Measurements from ENCODE around the gene C4orf51.

DNA sequence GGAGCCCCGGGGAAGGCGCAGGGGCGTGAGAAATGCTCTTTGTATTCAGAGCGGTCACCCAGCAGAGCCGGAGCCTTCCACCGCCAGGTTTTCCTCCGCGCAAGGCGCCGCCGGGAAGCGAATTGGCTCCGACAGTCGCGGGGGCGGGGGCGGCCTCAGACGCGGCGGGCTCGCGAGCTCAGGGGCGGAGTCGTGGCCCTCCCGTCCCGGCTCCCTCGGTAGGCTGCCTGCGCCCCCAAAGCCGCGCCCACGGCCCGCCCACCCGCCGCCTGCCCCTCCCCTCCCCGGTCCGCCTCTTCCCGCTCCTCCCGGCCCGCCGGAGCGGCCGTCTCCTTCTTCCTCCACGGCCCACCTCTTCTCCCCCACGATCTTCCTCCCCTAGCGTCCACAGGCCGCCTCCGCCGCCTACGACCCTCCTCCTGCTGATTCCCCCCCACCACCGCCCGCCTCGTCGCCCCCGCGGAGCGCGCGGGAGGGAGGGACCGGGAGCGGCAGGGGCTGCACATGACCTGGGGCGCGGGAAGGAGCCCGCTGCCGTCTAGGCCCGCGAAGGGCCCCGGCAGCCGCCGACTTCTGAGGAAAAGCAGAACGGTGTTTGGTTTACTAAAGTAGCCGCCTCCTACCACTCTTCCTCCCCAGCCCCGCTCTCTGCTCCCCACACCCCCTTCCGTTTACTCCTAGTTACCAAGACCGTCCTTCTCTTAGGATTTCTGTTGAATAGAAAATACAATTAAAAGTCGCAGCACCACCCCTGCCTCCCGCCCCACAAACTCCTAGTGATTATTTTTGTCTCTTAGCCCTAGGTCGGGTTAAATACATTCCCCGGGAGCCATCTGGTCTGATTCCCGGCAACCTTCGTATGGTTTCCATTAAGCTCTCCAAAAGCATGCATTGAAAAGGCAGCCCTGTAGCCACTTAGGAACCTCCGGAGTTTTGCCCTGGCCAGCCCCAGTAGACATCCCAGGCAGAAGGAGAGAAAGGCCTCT lies 53.2 kb downstream of the C4orf51 start:
- TF ChIP-seq POLR2A (IDR thresholded peaks at IDR 0.05) = peak; percentile 72 to 95
- TF ChIP-seq, protein P1, sequence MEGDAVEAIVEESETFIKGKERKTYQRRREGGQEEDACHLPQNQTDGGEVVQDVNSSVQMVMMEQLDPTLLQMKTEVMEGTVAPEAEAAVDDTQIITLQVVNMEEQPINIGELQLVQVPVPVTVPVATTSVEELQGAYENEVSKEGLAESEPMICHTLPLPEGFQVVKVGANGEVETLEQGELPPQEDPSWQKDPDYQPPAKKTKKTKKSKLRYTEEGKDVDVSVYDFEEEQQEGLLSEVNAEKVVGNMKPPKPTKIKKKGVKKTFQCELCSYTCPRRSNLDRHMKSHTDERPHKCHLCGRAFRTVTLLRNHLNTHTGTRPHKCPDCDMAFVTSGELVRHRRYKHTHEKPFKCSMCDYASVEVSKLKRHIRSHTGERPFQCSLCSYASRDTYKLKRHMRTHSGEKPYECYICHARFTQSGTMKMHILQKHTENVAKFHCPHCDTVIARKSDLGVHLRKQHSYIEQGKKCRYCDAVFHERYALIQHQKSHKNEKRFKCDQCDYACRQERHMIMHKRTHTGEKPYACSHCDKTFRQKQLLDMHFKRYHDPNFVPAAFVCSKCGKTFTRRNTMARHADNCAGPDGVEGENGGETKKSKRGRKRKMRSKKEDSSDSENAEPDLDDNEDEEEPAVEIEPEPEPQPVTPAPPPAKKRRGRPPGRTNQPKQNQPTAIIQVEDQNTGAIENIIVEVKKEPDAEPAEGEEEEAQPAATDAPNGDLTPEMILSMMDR (IDR thresholded peaks at IDR 0.05) = peak in 2 of 4 experiments; percentile 9 to 20

Measured in uterus (tissue), 2 donors.